HepG2 (cell line): ENCODE measurements around the gene ENO2. TPM values are rescaled to one million over a fixed set of nuclear protein-coding genes. Genes with fewer than 3 reads are reported as not detected.

Experiments
- ARNT ChIP-seq: fragments of 450-650 bp; IDR thresholded peaks from 2 replicates; pipeline ENCODE4 v1.6.1; 2017
- ATF4 ChIP-seq, 2 experiments: fragments of 450-650 bp in 1 of 2; sonication (generic) in 1 of 2; formaldehyde crosslinking; IDR thresholded peaks; 2 replicates each; pipeline versions ENCODE4 v1.5.0 to v1.8.0; 2020 to 2022; ENCODE audit warnings: mild to moderate bottlenecking in 1 of 2, missing genetic modification reagents in 1 of 2
- BRF2 ChIP-seq: sonication (generic); formaldehyde crosslinking; IDR thresholded peaks from 2 replicates; pipeline ENCODE4 v1.8.1; 2022; ENCODE audit warnings: mild to moderate bottlenecking, missing genetic modification reagents
- CBX5 ChIP-seq: sonication (generic); formaldehyde crosslinking; IDR thresholded peaks from 2 replicates; pipeline ENCODE4 v1.4.0; 2020; ENCODE audit warnings: missing genetic modification reagents, borderline replicate concordance
- CREBL2 ChIP-seq: sonication (generic); formaldehyde crosslinking; IDR thresholded peaks from 2 replicates; pipeline ENCODE4 v1.8.1; 2023; ENCODE audit warnings: missing genetic modification reagents, mild to moderate bottlenecking, borderline replicate concordance
- DPF2 ChIP-seq: sonication (generic); formaldehyde crosslinking; IDR thresholded peaks from 2 replicates; pipeline ENCODE4 v1.4.0; 2020; ENCODE audit warnings: mild to moderate bottlenecking, low read depth, missing genetic modification reagents, borderline replicate concordance
- JUN ChIP-seq: sonication (generic); formaldehyde crosslinking; IDR thresholded peaks from 2 replicates; pipeline ENCODE4 v1.4.0; 2020; ENCODE audit warnings: mild to moderate bottlenecking, missing genetic modification reagents
- MEF2D ChIP-seq: sonication (generic); formaldehyde crosslinking; IDR thresholded peaks from 2 replicates; pipeline ENCODE4 v1.5.1; 2020; ENCODE audit warnings: mild to moderate bottlenecking, missing genetic modification reagents
- NR2F6 ChIP-seq, 2 experiments: IDR thresholded peaks; 2 replicates each; pipeline ENCODE4 v1.6.1; 2016; ENCODE audit warnings: antibody characterized with exemption in 1 of 2, mild to moderate bottlenecking in 1 of 2
- PITX1 ChIP-seq: sonication (generic); formaldehyde crosslinking; IDR thresholded peaks from 2 replicates; pipeline ENCODE4 v1.5.1; 2020; ENCODE audit warnings: mild to moderate bottlenecking, missing genetic modification reagents
- POLR2G ChIP-seq: fragments of 200-400 bp; formaldehyde crosslinking; IDR thresholded peaks from 2 replicates; pipeline ENCODE4 v1.6.1; 2018; ENCODE audit warnings: mild to moderate bottlenecking, low read depth, low read length, moderate library complexity
- RARG ChIP-seq: sonication (generic); formaldehyde crosslinking; IDR thresholded peaks from 2 replicates; pipeline ENCODE4 v1.4.0; 2020; ENCODE audit warnings: low read depth, mild to moderate bottlenecking, missing genetic modification reagents
- RCOR2 ChIP-seq: IDR thresholded peaks from 2 replicates; pipeline ENCODE4 v1.6.1; 2016; ENCODE audit warnings: missing biosample characterization, missing genetic modification reagents
- SKI ChIP-seq: fragments of 450-650 bp; IDR thresholded peaks from one replicate; pipeline ENCODE4 v1.6.1; 2018; ENCODE audit warnings: mild to moderate bottlenecking; ENCODE audit not compliant: partially characterized antibody
- SMAD1 ChIP-seq: sonication (generic); formaldehyde crosslinking; IDR thresholded peaks from 2 replicates; pipeline ENCODE4 v1.4.0; 2020; ENCODE audit warnings: missing genetic modification reagents, low read depth, mild to moderate bottlenecking, borderline replicate concordance
- SMARCC2 ChIP-seq: fragments of 450-650 bp; IDR thresholded peaks from 2 replicates; pipeline ENCODE4 v1.6.1; 2017; ENCODE audit warnings: antibody characterized with exemption, mild to moderate bottlenecking
- TEF ChIP-seq: sonication (generic); formaldehyde crosslinking; IDR thresholded peaks from 2 replicates; pipeline ENCODE4 v1.5.0; 2020; ENCODE audit warnings: missing genetic modification reagents
- ZFP36 ChIP-seq: fragments of 150-350 bp; IDR thresholded peaks from 2 replicates; pipeline ENCODE4 v1.6.1; 2018; ENCODE audit warnings: borderline replicate concordance, low read length, low read depth; ENCODE audit not compliant: partially characterized antibody
- ZFP91 ChIP-seq: sonication (generic); formaldehyde crosslinking; IDR thresholded peaks from 2 replicates; pipeline ENCODE4 v1.9.0; 2022; ENCODE audit warnings: missing genetic modification reagents, mild to moderate bottlenecking, borderline replicate concordance
- ZNF282 ChIP-seq: fragments of 450-650 bp; IDR thresholded peaks from 2 replicates; pipeline ENCODE4 v1.6.1; 2018; ENCODE audit not compliant: partially characterized antibody
- ZNF557 ChIP-seq: sonication (generic); formaldehyde crosslinking; IDR thresholded peaks from 2 replicates; pipeline ENCODE4 v1.4.0; 2020; ENCODE audit warnings: missing genetic modification reagents
- ZNF614 ChIP-seq: IDR thresholded peaks from 2 replicates; pipeline ENCODE4 v1.6.1; 2018; ENCODE audit warnings: missing biosample characterization, missing genetic modification reagents, inconsistent platforms, borderline replicate concordance
- ZNF775 ChIP-seq: sonication (generic); formaldehyde crosslinking; IDR thresholded peaks from 2 replicates; pipeline ENCODE4 v1.4.0; 2020; ENCODE audit warnings: missing genetic modification reagents, mild to moderate bottlenecking, moderate library complexity, borderline replicate concordance
- ZSCAN31 ChIP-seq: sonication (generic); formaldehyde crosslinking; IDR thresholded peaks from 2 replicates; pipeline ENCODE4 v1.5.0; 2020; ENCODE audit warnings: low read depth, mild to moderate bottlenecking, missing genetic modification reagents
- polyA plus RNA-seq, 8 experiments: library from polyadenylated mRNA; depleted of rRNA in 3 of 8; stranded (reverse) in 7 of 8; unstranded in 1 of 8; fragments of >200 nt; fragmentation: Illumina TruSeq in 4 of 8; extraction: Trizol in 4 of 8; gene quantifications; 2 replicates each; pipeline versions ENCODE4 v1.2.1 to v1.2.3, GENCODE V29; 2011 to 2016; ENCODE audit warnings: low read depth in 4 of 8, missing spikeins in 1 of 8, mixed read lengths in 1 of 8; ENCODE audit not compliant: insufficient read depth in 1 of 8
- total RNA-seq, 5 experiments: library from RNA; depleted of rRNA; stranded (reverse); fragments of >200 nt; fragmentation: Illumina TruSeq; extraction: Trizol; gene quantifications; 2 replicates each; pipeline ENCODE4 v1.2.3, GENCODE V29; 2016; ENCODE audit warnings: low read depth in 1 of 5

ENO2 gene
- total and polyA plus RNA-seq, 2 of the 13 experiments (the other 11 are each of a cell fraction or from before 2014, with no cell fraction given): 19.3 to 136 TPM

- TF ChIP-seq ZFP36 (no peak), CREBL2 (0 out of 2 replicates have a peak, but pooled peaks have one; percentile 60), TEF (CRISPR knock-in tag) (no peak), POLR2G (no peak), CBX5 (CRISPR knock-in tag) (no peak; the same call in 1 of the 2 replicates), SMAD1 (CRISPR knock-in tag) (peak; percentile 57; the same call in 1 of the 2 replicates), SMARCC2 (no peak), ZNF614 (no peak), ATF4 (CRISPR knock-in tag; IDR thresholded peaks at IDR 0.05) (no peak; a peak in 1 of 4 replicates), RCOR2 (CRISPR knock-in tag) (no peak), ZNF557 (peak; percentile 70; the same call in 1 of the 2 replicates), ZFP91 (peak; percentile 91; the same call in 1 of the 2 replicates), BRF2 (CRISPR knock-in tag) (no peak), MEF2D (no peak; the same call in 1 of the 2 replicates), PITX1 (CRISPR knock-in tag) (peak; percentile 77; the same call in 1 of the 2 replicates), SKI (peak; percentile 25), ZNF282 (no peak), DPF2 (no peak), NR2F6 (IDR thresholded peaks at IDR 0.05) (no peak), NR2F6 (CRISPR knock-in tag; IDR thresholded peaks at IDR 0.05) (peak; percentile 60; the same call in 1 of the 2 replicates), JUN (CRISPR knock-in tag) (no peak), ZNF775 (CRISPR knock-in tag) (no peak), ZSCAN31 (CRISPR knock-in tag) (peak; percentile 57; the same call in 1 of the 2 replicates), ARNT (no peak), RARG (no peak)
These were observed 30.2 kb downstream of the ENO2 start (continued) for GRCh38 chr12:6944381-6945186.
